ENCODE data around the gene PAH.

PAH gene

GRCh38 chr12:102962532-102962931, 45.5 kb upstream of the PAH start:
- ChIA-PET POLR2A (ENCODE audit: low non-redundant PET) (no interaction called here), CTCF (interaction anchor here (0.6 to 0.9 kb wide), 3 partner anchors 14 to 80 kb away, joined by 3 read pairs; no protein-coding TSS in a partner anchor)
- DNase-seq (ENCODE audit: low spot score): no peak
- TF ChIP-seq CTCF (conservative IDR thresholded peaks at IDR 0.05; ENCODE audit: low read depth): no peak
- H3K27ac ChIP-seq: no peak overlapping the region

GRCh38 chr12:102961466-102961855, 44.4 kb upstream of the PAH start:
- CTCF ChIA-PET: interaction anchor here (0.8 kb wide), 1 partner anchor 79 kb away, joined by 3 read pairs; no protein-coding TSS in a partner anchor
- no peak overlapping the region for H3K27ac ChIP-seq

DNA sequence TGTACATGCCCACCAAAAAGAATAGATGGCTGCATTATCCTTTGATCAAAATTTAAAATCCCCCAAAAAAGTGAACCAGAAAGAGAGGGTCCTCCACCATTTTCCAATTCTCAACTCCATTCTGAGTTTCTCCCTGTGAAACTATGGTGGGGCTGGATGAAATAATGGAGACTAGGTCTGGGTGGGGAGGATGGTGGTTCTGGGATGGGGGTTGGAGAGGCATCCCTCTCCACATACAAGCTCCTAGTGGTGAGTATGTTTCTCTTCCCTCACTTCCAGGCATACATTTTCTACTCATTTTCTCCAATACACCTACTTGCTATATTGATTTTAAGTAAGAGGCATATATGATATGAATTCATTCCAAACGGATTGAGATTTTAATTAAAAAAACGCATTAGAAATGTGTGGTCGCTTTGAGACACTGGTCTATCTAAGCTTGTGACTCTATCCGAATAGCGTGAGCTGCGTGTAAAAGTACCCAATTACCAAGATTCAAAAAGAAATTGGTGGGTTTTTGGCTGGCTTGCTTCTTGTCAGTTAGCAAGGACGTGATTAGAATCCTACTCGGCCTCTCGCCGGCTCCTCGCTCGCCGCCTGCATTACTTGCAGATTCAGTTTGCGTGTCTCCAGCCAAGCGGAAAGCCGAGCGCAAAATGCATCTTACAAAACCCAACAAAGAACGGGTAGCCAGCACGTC, 43.9 kb upstream of the PAH start:
- TF ChIP-seq CTCF (conservative IDR thresholded peaks at IDR 0.05; ENCODE audit: low read depth): no peak
- no peak overlapping the region for H3K27ac ChIP-seq
- CTCF ChIA-PET: interaction anchor here (0.5 to 0.7 kb wide), 2 partner anchors 44 to 601 kb away, joined by 3 read pairs; no protein-coding TSS in a partner anchor
- DNase-seq (ENCODE audit: low spot score): no peak
- POLR2A ChIA-PET (ENCODE audit: low non-redundant PET): no interaction called here

More at GRCh38 chr12:102961466-102961855, 44.4 kb upstream of the PAH start:
- TF ChIP-seq CTCF (conservative IDR thresholded peaks at IDR 0.05; ENCODE audit: low read depth): no peak
- POLR2A ChIA-PET (ENCODE audit: low non-redundant PET): no interaction called here
- no peak for DNase-seq (ENCODE audit: low spot score)

DNA sequence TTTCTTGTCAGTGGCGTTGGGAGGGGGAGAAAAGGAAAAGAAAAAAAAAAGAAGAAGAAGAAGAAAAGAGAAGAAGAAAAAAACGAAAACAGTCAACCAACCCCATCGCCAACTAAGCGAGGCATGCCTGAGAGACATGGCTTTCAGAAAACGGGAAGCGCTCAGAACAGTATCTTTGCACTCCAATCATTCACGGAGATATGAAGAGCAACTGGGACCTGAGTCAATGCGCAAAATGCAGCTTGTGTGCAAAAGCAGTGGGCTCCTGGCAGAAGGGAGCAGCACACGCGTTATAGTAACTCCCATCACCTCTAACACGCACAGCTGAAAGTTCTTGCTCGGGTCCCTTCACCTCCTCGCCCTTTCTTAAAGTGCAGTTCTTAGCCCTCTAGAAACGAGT, 42.3 kb upstream of the PAH start:
- no peak overlapping the region for H3K27ac ChIP-seq
- ChIA-PET POLR2A (ENCODE audit: low non-redundant PET) (no interaction called here), CTCF (no interaction called here)
- no peak for TF ChIP-seq CTCF (conservative IDR thresholded peaks at IDR 0.05; ENCODE audit: low read depth)
- no peak for DNase-seq (ENCODE audit: low spot score)

DNA sequence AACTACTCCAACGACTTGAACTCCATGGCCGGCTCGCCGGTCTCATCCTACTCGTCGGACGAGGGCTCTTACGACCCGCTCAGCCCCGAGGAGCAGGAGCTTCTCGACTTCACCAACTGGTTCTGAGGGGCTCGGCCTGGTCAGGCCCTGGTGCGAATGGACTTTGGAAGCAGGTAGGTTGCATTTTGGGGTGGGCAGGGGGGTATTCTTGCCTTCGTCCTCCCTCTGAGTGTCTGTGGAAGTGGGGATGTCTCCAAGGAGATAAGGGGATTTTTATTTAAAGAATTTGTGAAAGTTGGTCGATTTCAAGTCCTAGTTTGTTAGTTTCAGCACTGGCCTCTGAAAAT, 41.8 kb upstream of the PAH start:
- DNase-seq (ENCODE audit: low spot score): no peak
- no peak for TF ChIP-seq CTCF (conservative IDR thresholded peaks at IDR 0.05; ENCODE audit: low read depth)
- ChIA-PET CTCF (no interaction called here), POLR2A (ENCODE audit: low non-redundant PET) (no interaction called here)
- no peak overlapping the region for H3K27ac ChIP-seq

DNA sequence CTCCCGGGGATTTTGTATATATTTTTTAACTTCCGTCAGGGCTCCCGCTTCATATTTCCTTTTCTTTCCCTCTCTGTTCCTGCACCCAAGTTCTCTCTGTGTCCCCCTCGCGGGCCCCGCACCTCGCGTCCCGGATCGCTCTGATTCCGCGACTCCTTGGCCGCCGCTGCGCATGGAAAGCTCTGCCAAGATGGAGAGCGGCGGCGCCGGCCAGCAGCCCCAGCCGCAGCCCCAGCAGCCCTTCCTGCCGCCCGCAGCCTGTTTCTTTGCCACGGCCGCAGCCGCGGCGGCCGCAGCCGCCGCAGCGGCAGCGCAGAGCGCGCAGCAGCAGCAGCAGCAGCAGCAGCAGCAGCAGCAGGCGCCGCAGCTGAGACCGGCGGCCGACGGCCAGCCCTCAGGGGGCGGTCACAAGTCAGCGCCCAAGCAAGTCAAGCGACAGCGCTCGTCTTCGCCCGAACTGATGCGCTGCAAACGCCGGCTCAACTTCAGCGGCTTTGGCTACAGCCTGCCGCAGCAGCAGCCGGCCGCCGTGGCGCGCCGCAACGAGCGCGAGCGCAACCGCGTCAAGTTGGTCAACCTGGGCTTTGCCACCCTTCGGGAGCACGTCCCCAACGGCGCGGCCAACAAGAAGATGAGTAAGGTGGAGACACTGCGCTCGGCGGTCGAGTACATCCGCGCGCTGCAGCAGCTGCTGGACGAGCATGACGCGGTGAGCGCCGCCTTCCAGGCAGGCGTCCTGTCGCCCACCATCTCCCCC, 41.2 kb upstream of the PAH start:
- POLR2A ChIA-PET (ENCODE audit: low non-redundant PET): no interaction called here
- CTCF ChIA-PET: no interaction called here
- TF ChIP-seq CTCF (conservative IDR thresholded peaks at IDR 0.05; ENCODE audit: low read depth): no peak
- H3K27ac ChIP-seq: no peak overlapping the region
- DNase-seq (ENCODE audit: low spot score): no peak
